Activated CD8-positive, alpha-beta T cell treated with anti-CD3 and anti-CD28 coated beads, Interleukin-2, amount 10 ng/mL, durations not matched to agents 7 days and 5 days (primary cell): ENCODE measurements around the gene MEF2A. TPM values are rescaled to one million over a fixed set of nuclear protein-coding genes. Genes with fewer than 3 reads are reported as not detected.

ENCODE experiments used
- ATAC-seq: fragments of 150-1000 bp; cut with Tn5 transposase; one replicate; pipeline ENCODE4 v1.10.0; 2021; ENCODE audit warnings: moderate library complexity
- CTCF ChIA-PET: fragments of 350-600 bp; sonication (Branson Sonifier 250); formaldehyde crosslinking; loops from one replicate; lab custom pipeline; 2021; ENCODE audit warnings: antibody characterized with exemption; lab: Charles Lee
- POLR2A ChIA-PET: fragments of 350-600 bp; sonication (Branson Sonifier 250); formaldehyde crosslinking; loops from one replicate; lab custom pipeline; 2021; ENCODE audit warnings: antibody characterized with exemption; lab: Charles Lee
- DNase-seq: peaks from one replicate; pipeline ENCODE4 v3.0.0-alpha.2; 2020
- H3K27ac Mint-ChIP-seq: one replicate; pipeline ENCODE4 v1.8.0; 2021; ENCODE audit warnings: mild to moderate bottlenecking, mixed read lengths
- H3K27me3 Mint-ChIP-seq: one replicate; pipeline ENCODE4 v1.8.0; 2021; ENCODE audit warnings: low read depth, mixed read lengths
- H3K36me3 Mint-ChIP-seq: one replicate; pipeline ENCODE4 v1.8.0; 2021; ENCODE audit warnings: low read depth, mixed read lengths
- H3K4me1 Mint-ChIP-seq: one replicate; pipeline ENCODE4 v1.8.0; 2021; ENCODE audit warnings: low read depth, mixed read lengths
- H3K4me3 Mint-ChIP-seq: one replicate; pipeline ENCODE4 v1.8.0; 2021; ENCODE audit warnings: mild to moderate bottlenecking, mixed read lengths
- H3K9me3 Mint-ChIP-seq: one replicate; pipeline ENCODE4 v1.8.0; 2022; ENCODE audit warnings: mixed read lengths; ENCODE audit not compliant: insufficient read depth
- total RNA-seq, 2 experiments: library from RNA; stranded (reverse); gene quantifications; one replicate each; pipeline ENCODE4 v1.2.3, GENCODE V29; 2021

Gene MEF2A
- total RNA-seq, 2 experiments from 2014 or later = 26.7 to 27.0 TPM

GRCh38 chr15:99586121-99586520 is 20.3 kb downstream of the MEF2A start:
- Mint-ChIP-seq H3K27ac (no peak overlapping the region), H3K4me1 (peaks cover 10% of the 10 kb centered on the region), H3K36me3 (peaks cover 38% of the 10 kb centered on the region), H3K4me3 (no peak overlapping the region), H3K9me3 (peaks cover 21% of the 10 kb centered on the region), H3K27me3 (no peaks in the 10 kb centered on the region)
- POLR2A ChIA-PET = no interaction called here
- no peak for DNase-seq
- CTCF ChIA-PET = no interaction called here
- ATAC-seq = no peak

DNA sequence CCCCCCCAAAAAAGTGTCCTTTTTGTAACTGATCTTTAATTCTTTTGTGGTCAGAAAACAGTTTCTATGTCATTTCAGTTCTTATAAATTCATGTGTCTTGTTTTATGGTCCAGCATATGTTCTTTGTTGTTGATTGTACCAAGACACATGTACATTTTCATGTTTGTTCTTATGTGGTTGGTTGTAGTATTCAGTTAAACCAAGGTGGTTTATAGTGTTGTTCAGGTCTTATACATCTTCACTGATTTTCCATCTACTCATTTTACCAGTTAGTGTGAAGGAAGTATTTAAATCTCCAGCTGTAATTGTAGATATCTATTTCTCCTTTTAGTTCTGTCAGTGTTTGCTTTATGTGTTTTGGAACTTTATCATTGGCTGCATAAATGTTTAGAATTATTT is 24.0 kb downstream of the MEF2A start:
- H3K27ac Mint-ChIP-seq = no peak overlapping the region
- ChIA-PET CTCF (interaction anchor here (1.0 to 2.0 kb wide), 2 partner anchors 114 to 207 kb away, joined by 4 to 5 read pairs; no protein-coding TSS in a partner anchor), POLR2A (no interaction called here)
- H3K27me3 Mint-ChIP-seq = no peaks in the 10 kb centered on the region
- H3K4me1 Mint-ChIP-seq = peaks cover 15% of the 10 kb centered on the region
- ATAC-seq (no peak), DNase-seq (no peak)
- H3K9me3 Mint-ChIP-seq = peaks cover 21% of the 10 kb centered on the region
- H3K36me3 Mint-ChIP-seq = peaks cover 33% of the 10 kb centered on the region
- H3K4me3 Mint-ChIP-seq = no peak overlapping the region

GRCh38 chr15:99590913-99591646 is 25.3 kb downstream of the MEF2A start:
- no peak overlapping the region for H3K27ac Mint-ChIP-seq
- no peak overlapping the region for H3K4me3 Mint-ChIP-seq
- no peak for DNase-seq
- peaks cover 29% of the 10 kb centered on the region for H3K36me3 Mint-ChIP-seq
- no peaks in the 10 kb centered on the region for H3K27me3 Mint-ChIP-seq
- H3K4me1 Mint-ChIP-seq = peaks cover 15% of the 10 kb centered on the region
- CTCF ChIA-PET = interaction anchor here (2.0 kb wide), 1 partner anchor 113 kb away, joined by 5 read pairs; no protein-coding TSS in a partner anchor
- ATAC-seq = no peak
- POLR2A ChIA-PET = no interaction called here
- H3K9me3 Mint-ChIP-seq = peaks cover 18% of the 10 kb centered on the region

- H3K27ac Mint-ChIP-seq = no peak overlapping the region
- DNase-seq (no peak), ATAC-seq (no peak)
- H3K9me3 Mint-ChIP-seq = peaks cover 12% of the 10 kb centered on the region
- peaks cover 25% of the 10 kb centered on the region for H3K36me3 Mint-ChIP-seq
- no peak overlapping the region for H3K4me3 Mint-ChIP-seq
- H3K27me3 Mint-ChIP-seq = no peaks in the 10 kb centered on the region
- H3K4me1 Mint-ChIP-seq = peaks cover 15% of the 10 kb centered on the region
- CTCF ChIA-PET = no interaction called here
- POLR2A ChIA-PET = no interaction called here
Observed at GRCh38 chr15:99592145-99592791, 26.5 kb downstream of the MEF2A start.

DNA sequence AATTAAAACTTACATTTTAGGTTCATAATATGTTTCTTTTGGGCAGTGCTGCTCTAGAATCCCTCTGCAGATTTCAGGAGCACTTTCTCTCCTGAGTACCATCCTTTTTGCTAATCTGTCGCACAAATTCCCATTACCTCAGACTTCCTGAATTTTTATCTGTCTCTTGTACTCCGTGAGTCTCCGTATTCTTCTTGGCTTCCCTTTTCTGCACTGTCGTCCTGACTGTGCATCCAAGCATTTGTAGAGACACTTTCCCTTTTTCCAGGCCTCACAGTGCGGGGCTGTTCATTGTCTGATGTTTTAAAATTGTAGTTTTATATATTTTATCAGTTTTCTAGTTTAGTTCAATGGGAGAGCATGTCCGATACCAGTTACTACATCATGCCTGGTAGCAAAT is 27.3 kb downstream of the MEF2A start:
- peaks cover 15% of the 10 kb centered on the region for H3K4me1 Mint-ChIP-seq
- POLR2A ChIA-PET = no interaction called here
- no peak overlapping the region for H3K27ac Mint-ChIP-seq
- ATAC-seq (no peak), DNase-seq (no peak)
- peaks cover 15% of the 10 kb centered on the region for H3K9me3 Mint-ChIP-seq
- H3K4me3 Mint-ChIP-seq = no peak overlapping the region
- H3K36me3 Mint-ChIP-seq = peaks cover 29% of the 10 kb centered on the region
- H3K27me3 Mint-ChIP-seq = no peaks in the 10 kb centered on the region
- CTCF ChIA-PET = no interaction called here

DNA sequence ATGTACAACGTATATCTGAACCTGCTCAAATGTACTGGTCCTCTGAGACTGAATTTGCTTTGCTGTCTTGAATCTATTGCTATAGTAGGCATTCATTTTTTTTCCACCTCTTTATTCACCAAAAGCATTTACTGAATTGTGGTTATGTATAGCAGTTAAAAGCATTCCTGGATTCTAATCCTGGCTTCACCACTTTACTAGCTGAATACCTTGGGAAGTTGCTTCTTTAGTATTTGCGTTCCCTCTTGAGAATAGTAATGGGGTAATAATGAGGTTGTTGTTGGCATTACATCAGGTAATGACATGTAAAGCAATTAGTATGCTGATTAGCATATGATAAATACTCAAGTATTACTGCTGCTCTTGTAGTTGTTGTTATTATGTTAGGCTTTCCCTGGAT is 29.1 kb downstream of the MEF2A start:
- H3K36me3 Mint-ChIP-seq = peaks cover 33% of the 10 kb centered on the region
- CTCF ChIA-PET = no interaction called here
- no peak for ATAC-seq

GRCh38 chr15:99598296-99598695 is 32.5 kb downstream of the MEF2A start:
- Mint-ChIP-seq H3K36me3 (peaks cover 57% of the 10 kb centered on the region), H3K4me1 (peaks cover 7% of the 10 kb centered on the region), H3K9me3 (peaks cover 28% of the 10 kb centered on the region), H3K27me3 (no peaks in the 10 kb centered on the region), H3K4me3 (no peak overlapping the region), H3K27ac (no peak overlapping the region)
- no peak for DNase-seq
- no peak for ATAC-seq
- POLR2A ChIA-PET = no interaction called here
- CTCF ChIA-PET = no interaction called here

More for the DNA sequence above, 29.1 kb downstream of the MEF2A start:
- H3K4me1 Mint-ChIP-seq = peaks cover 9% of the 10 kb centered on the region
- H3K27me3 Mint-ChIP-seq = no peaks in the 10 kb centered on the region
- POLR2A ChIA-PET = no interaction called here
- no peak overlapping the region for H3K27ac Mint-ChIP-seq
- H3K4me3 Mint-ChIP-seq = no peak overlapping the region
- no peak for DNase-seq
- peaks cover 19% of the 10 kb centered on the region for H3K9me3 Mint-ChIP-seq

- Mint-ChIP-seq H3K27ac (no peak overlapping the region), H3K9me3 (peaks cover 10% of the 10 kb centered on the region), H3K4me3 (no peak overlapping the region), H3K36me3 (peaks cover 56% of the 10 kb centered on the region), H3K27me3 (no peaks in the 10 kb centered on the region), H3K4me1 (peaks cover 7% of the 10 kb centered on the region)
- ATAC-seq (no peak), DNase-seq (no peak)
- CTCF ChIA-PET = no interaction called here
- POLR2A ChIA-PET = no interaction called here
Observed at GRCh38 chr15:99603828-99604227, 38.0 kb downstream of the MEF2A start.

DNA sequence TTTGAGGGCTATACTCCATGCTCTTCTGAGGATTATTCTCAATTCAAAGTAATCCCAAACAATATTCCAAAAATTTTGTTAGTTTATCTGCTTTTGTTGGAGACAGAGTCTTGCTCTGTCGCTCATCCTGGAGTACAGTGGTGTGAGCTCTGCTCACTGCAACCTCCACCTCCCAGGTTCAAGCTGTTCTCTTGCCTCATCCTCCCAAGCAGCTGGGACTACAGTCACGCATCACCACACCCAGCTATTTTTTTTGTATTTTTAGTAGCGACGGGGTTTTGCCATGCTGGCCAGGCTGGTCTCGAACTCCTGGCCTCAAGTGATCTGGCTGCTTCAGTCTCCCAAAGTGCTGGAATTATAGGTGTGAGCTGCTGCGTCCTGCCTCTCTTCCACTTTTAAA is 39.1 kb downstream of the MEF2A start:
- DNase-seq (no peak), ATAC-seq (no peak)
- peaks cover 54% of the 10 kb centered on the region for H3K36me3 Mint-ChIP-seq
- no peak overlapping the region for H3K27ac Mint-ChIP-seq
- peaks cover 9% of the 10 kb centered on the region for H3K9me3 Mint-ChIP-seq
- no peak overlapping the region for H3K4me3 Mint-ChIP-seq
- no peaks in the 10 kb centered on the region for H3K27me3 Mint-ChIP-seq
- ChIA-PET POLR2A (no interaction called here), CTCF (no interaction called here)
- peaks cover 7% of the 10 kb centered on the region for H3K4me1 Mint-ChIP-seq

DNA sequence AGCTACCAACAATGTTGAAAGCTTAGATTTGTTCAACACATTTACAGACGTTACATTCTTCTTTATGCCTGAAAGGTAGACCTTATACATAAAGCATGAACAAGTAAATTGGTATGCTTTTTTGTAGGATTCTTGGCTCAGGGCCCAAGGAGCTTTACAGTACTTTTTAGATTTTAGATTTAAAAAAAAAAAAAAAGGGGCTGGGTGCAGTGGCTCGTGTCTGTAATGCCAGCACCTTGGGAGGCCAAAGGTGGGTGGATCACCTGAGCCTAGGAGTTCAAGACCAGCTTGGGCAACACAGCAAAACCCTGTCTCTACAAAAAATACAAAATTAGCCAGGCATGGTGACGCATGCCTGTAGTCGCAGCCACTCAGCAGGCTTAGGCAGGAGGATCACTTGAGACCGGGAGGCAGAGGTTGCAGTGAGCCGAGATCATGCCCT is 39.7 kb downstream of the MEF2A start:
- DNase-seq (no peak), ATAC-seq (no peak)
- Mint-ChIP-seq H3K27me3 (no peaks in the 10 kb centered on the region), H3K36me3 (peaks cover 48% of the 10 kb centered on the region), H3K4me3 (no peak overlapping the region), H3K27ac (no peak overlapping the region), H3K9me3 (peaks cover 3% of the 10 kb centered on the region), H3K4me1 (peaks cover 7% of the 10 kb centered on the region)
- POLR2A ChIA-PET = no interaction called here
- CTCF ChIA-PET = no interaction called here

DNA sequence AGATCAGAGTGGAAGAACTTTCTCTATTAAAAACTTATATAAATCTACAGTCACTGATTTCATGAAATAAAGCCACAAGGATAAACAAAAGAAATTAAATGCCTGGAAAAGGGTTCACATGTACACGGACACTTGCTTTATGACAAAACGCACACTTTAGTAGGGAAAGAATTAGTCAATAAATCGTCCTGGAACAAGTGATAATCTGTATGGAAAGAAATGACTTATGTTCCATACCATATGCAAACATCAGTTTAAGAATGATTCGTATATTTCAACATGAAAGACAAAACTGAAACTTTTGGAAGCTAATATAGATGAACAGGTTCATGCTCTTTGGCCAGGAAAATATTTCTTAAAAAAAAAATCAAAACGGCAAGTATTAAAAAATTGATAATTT is 40.2 kb downstream of the MEF2A start:
- Mint-ChIP-seq H3K4me3 (no peak overlapping the region), H3K27ac (no peak overlapping the region), H3K9me3 (no peaks in the 10 kb centered on the region), H3K27me3 (no peaks in the 10 kb centered on the region), H3K4me1 (peaks cover 7% of the 10 kb centered on the region), H3K36me3 (peaks cover 44% of the 10 kb centered on the region)
- no peak for DNase-seq
- CTCF ChIA-PET = no interaction called here
- no peak for ATAC-seq
- POLR2A ChIA-PET = no interaction called here

GRCh38 chr15:99606646-99607045 is 40.9 kb downstream of the MEF2A start:
- Mint-ChIP-seq H3K4me1 (peaks cover 5% of the 10 kb centered on the region), H3K36me3 (peaks cover 41% of the 10 kb centered on the region), H3K27ac (no peak overlapping the region), H3K27me3 (no peaks in the 10 kb centered on the region), H3K4me3 (no peak overlapping the region), H3K9me3 (no peaks in the 10 kb centered on the region)
- ChIA-PET CTCF (no interaction called here), POLR2A (no interaction called here)
- ATAC-seq = no peak
- no peak for DNase-seq
